OCI-LY1 (cell line): ENCODE measurements around the gene PDZD2.

Experiments
- H2AFZ ChIP-seq: fragments of 200-600 bp; sonication (generic), shearing (Covaris generic); 2 replicates; pipeline ENCODE4 v1.6.0; 2014; ENCODE audit warnings: antibody characterized with exemption, mild to moderate bottlenecking, low read length
- H3F3A ChIP-seq: fragments of 200-600 bp; sonication (generic), shearing (Covaris generic); 2 replicates; pipeline ENCODE4 v1.6.0; 2014; ENCODE audit warnings: mild to moderate bottlenecking, antibody characterized with exemption, low read length, moderate library complexity; ENCODE audit not compliant: insufficient read depth
- H3K27ac ChIP-seq: fragments of 200-600 bp; sonication (generic); 2 replicates; pipeline ENCODE4 v1.5.1; 2014; ENCODE audit warnings: low read length, mixed run types, mild to moderate bottlenecking, low read depth; ENCODE audit not compliant: poor library complexity, severe bottlenecking
- H3K27me3 ChIP-seq: fragments of 200-600 bp; sonication (generic); 2 replicates; pipeline ENCODE4 v1.6.0; 2014; ENCODE audit warnings: antibody characterized with exemption, mild to moderate bottlenecking, low read length, moderate library complexity; ENCODE audit not compliant: insufficient read depth
- H3K36me3 ChIP-seq: fragments of 200-600 bp; sonication (generic); 2 replicates; pipeline ENCODE4 v1.6.1; 2014; ENCODE audit warnings: mild to moderate bottlenecking, antibody characterized with exemption, low read length, moderate library complexity, mixed read lengths; ENCODE audit not compliant: insufficient read depth
- H3K4me1 ChIP-seq: fragments of 200-600 bp; sonication (generic); 2 replicates; pipeline ENCODE4 v1.5.1; 2014; ENCODE audit warnings: mild to moderate bottlenecking, low read length, moderate library complexity; ENCODE audit not compliant: insufficient read depth, severe bottlenecking
- H3K4me2 ChIP-seq: fragments of 200-600 bp; sonication (generic), shearing (Covaris generic); 2 replicates; pipeline ENCODE4 v1.6.1; 2014; ENCODE audit warnings: low read length
- H3K4me3 ChIP-seq: fragments of 200-600 bp; sonication (generic); 2 replicates; pipeline ENCODE4 v1.5.1; 2014; ENCODE audit warnings: low read length, low read depth, mild to moderate bottlenecking, mixed read lengths; ENCODE audit not compliant: poor library complexity, severe bottlenecking
- H3K79me2 ChIP-seq: fragments of 200-600 bp; shearing (Covaris generic); 2 replicates; pipeline ENCODE4 v1.6.1; 2016; ENCODE audit warnings: mixed run types, low read length, mixed read lengths; ENCODE audit not compliant: insufficient read depth
- H3K9ac ChIP-seq: fragments of 200-600 bp; sonication (generic), shearing (Covaris generic); 2 replicates; pipeline ENCODE4 v1.6.1; 2014; ENCODE audit warnings: mild to moderate bottlenecking, low read length, mixed read lengths
- H3K9me2 ChIP-seq: fragments of 200-600 bp; sonication (generic), shearing (Covaris generic); 2 replicates; pipeline ENCODE4 v1.6.1; 2014; ENCODE audit warnings: low read depth, mild to moderate bottlenecking, low read length, mixed read lengths
- H3K9me3 ChIP-seq: fragments of 200-600 bp; shearing (Covaris generic); 2 replicates; pipeline ENCODE4 v1.6.1; 2014; ENCODE audit warnings: low read length, mixed read lengths
- H4K20me1 ChIP-seq: fragments of 200-600 bp; sonication (generic), shearing (Covaris generic); 2 replicates; pipeline ENCODE4 v1.6.0; 2016; ENCODE audit warnings: mild to moderate bottlenecking, low read length; ENCODE audit not compliant: insufficient read depth
- CTCF ChIP-seq: fragments of 200-600 bp; sonication (generic), shearing (Covaris generic); IDR thresholded peaks from 2 replicates; pipeline ENCODE4 v1.5.1; 2017; ENCODE audit warnings: mild to moderate bottlenecking, antibody characterized with exemption, low read length, moderate library complexity, mixed read lengths
- EZH2 ChIP-seq: fragments of 200-600 bp; sonication (generic), shearing (Covaris generic); IDR thresholded peaks from 2 replicates; pipeline ENCODE4 v1.8.0; 2017; ENCODE audit warnings: borderline replicate concordance, mixed run types, mild to moderate bottlenecking, antibody characterized with exemption, low read length, moderate library complexity, mixed read lengths

The PDZD2 gene

GRCh38 chr5:31768784-31769183, 129.9 kb downstream of the PDZD2 start:
- Histone ChIP-seq H3K4me3 (no peak overlapping the region), H2AFZ (no peak overlapping the region), H3K27me3 (peaks cover 7% of the 10 kb centered on the region; the same call in 1 of the 2 replicates), H3K9ac (no peak overlapping the region), H3K36me3 (no peaks in the 10 kb centered on the region), H3K4me2 (no peak overlapping the region), H3K9me2 (no peaks in the 10 kb centered on the region), H3F3A (no peaks in the 10 kb centered on the region), H3K4me1 (no peaks in the 10 kb centered on the region), H3K27ac (no peak overlapping the region), H3K79me2 (no peaks in the 10 kb centered on the region), H3K9me3 (no peaks in the 10 kb centered on the region), H4K20me1 (no peaks in the 10 kb centered on the region)
- no peak for TF ChIP-seq CTCF
- no peak for TF ChIP-seq EZH2

GRCh38 chr5:31769530-31769929, 130.6 kb downstream of the PDZD2 start:
- Histone ChIP-seq H3K79me2 (no peaks in the 10 kb centered on the region), H3F3A (no peaks in the 10 kb centered on the region), H3K9me2 (no peaks in the 10 kb centered on the region), H3K4me1 (no peaks in the 10 kb centered on the region), H4K20me1 (no peaks in the 10 kb centered on the region), H3K9me3 (no peaks in the 10 kb centered on the region), H3K27ac (no peak overlapping the region), H2AFZ (no peak overlapping the region), H3K27me3 (peaks cover 7% of the 10 kb centered on the region; the same call in 1 of the 2 replicates), H3K4me3 (no peak overlapping the region), H3K4me2 (no peak overlapping the region), H3K9ac (no peak overlapping the region), H3K36me3 (no peaks in the 10 kb centered on the region)
- TF ChIP-seq EZH2 (no peak), CTCF (no peak)

- no peak overlapping the region for H3K9ac ChIP-seq
- H3F3A ChIP-seq: no peaks in the 10 kb centered on the region
- H2AFZ ChIP-seq: no peak overlapping the region
- H3K9me2 ChIP-seq: no peaks in the 10 kb centered on the region
- H3K4me1 ChIP-seq: no peaks in the 10 kb centered on the region
- peaks cover 5% of the 10 kb centered on the region; the same call in 1 of the 2 replicates for H3K27me3 ChIP-seq
- no peak overlapping the region for H3K4me2 ChIP-seq
- no peaks in the 10 kb centered on the region for H3K9me3 ChIP-seq
- no peaks in the 10 kb centered on the region for H3K79me2 ChIP-seq
- no peaks in the 10 kb centered on the region for H4K20me1 ChIP-seq
- H3K36me3 ChIP-seq: no peaks in the 10 kb centered on the region
- H3K4me3 ChIP-seq: no peak overlapping the region
- TF ChIP-seq CTCF (no peak), EZH2 (no peak)
- no peak overlapping the region for H3K27ac ChIP-seq
These were observed 131.3 kb downstream of the PDZD2 start for GRCh38 chr5:31770132-31770720.
